Measurements from ENCODE around the gene LIPK. TPM values are rescaled to one million over a fixed set of nuclear protein-coding genes. Genes with fewer than 3 reads are reported as not detected.

The LIPK gene
- total and polyA plus RNA-seq, 2 of the 8 experiments (the other 6 are each of a cell fraction or from before 2014, with no cell fraction given): not detected

- no peak overlapping the region for H4K8ac ChIP-seq (ENCODE audit: extremely low read depth, insufficient read depth, low read length)
- H3K27ac ChIP-seq (ENCODE audit: low read depth, low read length): no peak overlapping the region
- no peak overlapping the region for H3K4me2 ChIP-seq (ENCODE audit: insufficient read depth in 1 of 2, low read depth in 2 of 2, low read length in 2 of 2)
- no peak overlapping the region for H2BK120ac ChIP-seq (replicated peaks; ENCODE audit: low read depth, low read length)
- H3K23me2 ChIP-seq (ENCODE audit: low read depth, low read length): no peaks in the 10 kb centered on the region
- no peak overlapping the region for H2BK12ac ChIP-seq (ENCODE audit: low read depth, low read length)
- H4K20me1 ChIP-seq (replicated peaks in 1 of 2; ENCODE audit: control insufficient read depth in 1 of 2, insufficient read depth in 2 of 2, low read length in 2 of 2): no peaks in the 10 kb centered on the region
- H3K4ac ChIP-seq (replicated peaks; ENCODE audit: insufficient read length, low read depth, low read length): no peak overlapping the region
- H2AK5ac ChIP-seq (ENCODE audit: low read depth, low read length): no peak overlapping the region
- DNase-seq (ENCODE audit: low read depth in 1 of 2, low spot score in 2 of 2): no peak
- ChIA-PET POLR2A (ENCODE audit: partially characterized antibody) (interaction anchor here (1.2 kb wide), 1 partner anchor 41 kb away, joined by 3 read pairs; no protein-coding TSS in a partner anchor), CTCF (ENCODE audit: partially characterized antibody) (interaction anchor here (0.8 to 1.5 kb wide), 7 partner anchors 12 to 169 kb away, joined by 3 to 6 read pairs (median 4); no protein-coding TSS in a partner anchor)
- no peak overlapping the region for H4K91ac ChIP-seq (replicated peaks; ENCODE audit: insufficient read length, low read length)
- H3K36me3 ChIP-seq (ENCODE audit: control insufficient read depth in 2 of 4, insufficient read depth in 4 of 4, low read length in 3 of 4): no peaks in the 10 kb centered on the region
- H2BK5ac ChIP-seq (ENCODE audit: low read depth, low read length): no peak overlapping the region
- H4K5ac ChIP-seq (ENCODE audit: insufficient read length, low read depth, low read length): no peak overlapping the region
- no peaks in the 10 kb centered on the region for H3K9me3 ChIP-seq (ENCODE audit: insufficient read depth in 2 of 2, low read depth in 1 of 2, low read length in 1 of 2)
- H3K9ac ChIP-seq (replicated peaks in 1 of 4; ENCODE audit: extremely low read depth in 1 of 4, low read depth in 3 of 4, low read length in 3 of 4): no peak overlapping the region
- H3K79me2 ChIP-seq (ENCODE audit: control insufficient read depth in 1 of 2, insufficient read depth in 2 of 2, low read length in 2 of 2): no peaks in the 10 kb centered on the region
- H3K4me3 ChIP-seq (ENCODE audit: extremely low read depth in 1 of 4, insufficient read depth in 2 of 4, low read depth in 3 of 4, low read length in 4 of 4): no peak overlapping the region
- no peak overlapping the region for H3K23ac ChIP-seq (ENCODE audit: insufficient read length)
- no peak overlapping the region for H3K14ac ChIP-seq (ENCODE audit: insufficient read length)
- peaks cover 0 to 1% (median 0%) of the 10 kb centered on the region in 4 experiments; a peak in 1 of 7 replicates for H3K27me3 ChIP-seq (replicated peaks in 1 of 4; ENCODE audit: control insufficient read depth in 3 of 4, extremely low read depth in 1 of 4, insufficient read depth in 3 of 4, low read length in 3 of 4)
- no peak overlapping the region for H2BK20ac ChIP-seq (ENCODE audit: low read length)
- no peak for FAIRE-seq
- no peak overlapping the region for H2BK15ac ChIP-seq (ENCODE audit: low read length)
- no peak overlapping the region for H3K56ac ChIP-seq (replicated peaks; ENCODE audit: insufficient read length, low read depth, low read length)
- 89% methylated on average over 3 of the region's 3 CpGs; no CpG with 5 or more reads in 1 of the 2 experiments for WGBS, 2 experiments (ENCODE audit: extremely low coverage in 1 of 2, insufficient coverage in 1 of 2, insufficient read length in 1 of 2, insufficient replicate concordance in 2 of 2, low coverage in 1 of 2, low lambda C conversion rate in 2 of 2, missing lambda C conversion rate in 1 of 2)
- peaks cover 0 to 4% (median 0%) of the 10 kb centered on the region in 4 experiments; a peak in 2 of 7 replicates for H3K4me1 ChIP-seq (replicated peaks in 1 of 4; ENCODE audit: control insufficient read depth in 3 of 4, insufficient read depth in 4 of 4, low read length in 3 of 4)
- no peak overlapping the region for H3K18ac ChIP-seq (ENCODE audit: extremely low read depth, low read length)
- H3K79me1 ChIP-seq (ENCODE audit: low read depth, low read length): no peaks in the 10 kb centered on the region
- no peak overlapping the region for H2AFZ ChIP-seq (ENCODE audit: low read length)
- no peak for TF ChIP-seq JUND (IDR thresholded peaks at IDR 0.05; ENCODE audit: low read length)
- no peak for TF ChIP-seq NRF1 (IDR thresholded peaks at IDR 0.05; ENCODE audit: low read depth, low read length)
- no peak for TF ChIP-seq HDAC6 (IDR thresholded peaks at IDR 0.05; ENCODE audit: low read depth, low read length)
- TF ChIP-seq POLR2A (IDR thresholded peaks at IDR 0.05; ENCODE audit: control extremely low read depth in 1 of 2, low read depth in 2 of 2, low read length in 2 of 2): no peak
- no peak for TF ChIP-seq JUN (IDR thresholded peaks at IDR 0.05; ENCODE audit: low read depth, low read length)
- TF ChIP-seq SIRT6 (IDR thresholded peaks at IDR 0.05; ENCODE audit: low read length): no peak
- no peak for TF ChIP-seq SP2 (IDR thresholded peaks at IDR 0.05; ENCODE audit: low read length)
- TF ChIP-seq, protein P1, sequence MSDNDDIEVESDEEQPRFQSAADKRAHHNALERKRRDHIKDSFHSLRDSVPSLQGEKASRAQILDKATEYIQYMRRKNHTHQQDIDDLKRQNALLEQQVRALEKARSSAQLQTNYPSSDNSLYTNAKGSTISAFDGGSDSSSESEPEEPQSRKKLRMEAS (IDR thresholded peaks at IDR 0.05): no peak
- no peak for TF ChIP-seq RAD21 (IDR thresholded peaks at IDR 0.05 in 1 of 2, conservative IDR thresholded peaks at IDR 0.05 in 1 of 2; ENCODE audit: low read depth in 2 of 2, low read length in 2 of 2)
- TF ChIP-seq CBX8 (IDR thresholded peaks at IDR 0.05; ENCODE audit: borderline replicate concordance, low read depth, low read length): no peak
- TF ChIP-seq KDM1A (IDR thresholded peaks at IDR 0.05; ENCODE audit: borderline replicate concordance, low read length): no peak
- no peak for TF ChIP-seq TAF1 (IDR thresholded peaks at IDR 0.05; ENCODE audit: low read depth, low read length)
- no peak for TF ChIP-seq TEAD4 (IDR thresholded peaks at IDR 0.05; ENCODE audit: low read depth, low read length)
- TF ChIP-seq POLR2AphosphoS5 (IDR thresholded peaks at IDR 0.05; ENCODE audit: low read depth, low read length): no peak
- no peak for TF ChIP-seq SIX5 (IDR thresholded peaks at IDR 0.05; ENCODE audit: low read depth, low read length)
- TF ChIP-seq SUZ12 (IDR thresholded peaks at IDR 0.05; ENCODE audit: low read length): no peak
Observed at GRCh38 chr10:88764110-88764509, 58.1 kb downstream of the LIPK start.

Data from H1 (cell line).